Spinal cord (tissue), 10 donors: ENCODE results near the gene IL27RA. TPM values are rescaled to one million over a fixed set of nuclear protein-coding genes. Genes with fewer than 3 reads are reported as not detected.
"Not testable (repeated sequence)": the region's sequence is repeated elsewhere in the genome, so short reads cannot be mapped to it uniquely, and the experiment has no call there.

Experiments used
- DNase-seq, 6 donors: peaks; one replicate each; pipeline versions ENCODE4 v3.0.0 to v3.0.0-alpha.2; 2013 to 2015; ENCODE audit warnings: low spot score in 6 of 6, low read depth in 4 of 6
- H3K27ac ChIP-seq: one replicate; pipeline ENCODE4 v1.5.1; 2013; ENCODE audit warnings: low read depth, low read length, control low read depth
- H3K27me3 ChIP-seq: one replicate; pipeline ENCODE4 v1.6.1; 2013; ENCODE audit warnings: low read length; ENCODE audit not compliant: control insufficient read depth, insufficient read depth
- H3K36me3 ChIP-seq: one replicate; pipeline ENCODE4 v1.6.1; 2013; ENCODE audit warnings: low read length; ENCODE audit not compliant: control insufficient read depth, insufficient read depth
- H3K4me1 ChIP-seq: one replicate; pipeline ENCODE4 v1.6.1; 2013; ENCODE audit warnings: low read length; ENCODE audit not compliant: control insufficient read depth, insufficient read depth
- H3K4me3 ChIP-seq: one replicate; pipeline ENCODE4 v1.5.1; 2013; ENCODE audit warnings: low read depth, low read length, control low read depth
- H3K9me3 ChIP-seq: one replicate; pipeline ENCODE4 v1.6.1; 2013; ENCODE audit warnings: low read length; ENCODE audit not compliant: control insufficient read depth, insufficient read depth
- WGBS: methylation state at CpG from one replicate; pipeline ENCODE4 v1.1.5; 2013; ENCODE audit warnings: missing lambda C conversion rate; ENCODE audit not compliant: insufficient coverage; 5-methylcytosine and 5-hydroxymethylcytosine counted together
- polyA plus RNA-seq, 2 donors: library from polyadenylated mRNA; unstranded; fragments of 120-200 nt; gene quantifications; one replicate each; pipeline ENCODE4 v1.2.1, GENCODE V29; 2013; ENCODE audit not compliant: insufficient read length in 2 of 2
- total RNA-seq, 2 donors: library from RNA; depleted of rRNA in 1 of 2; stranded (reverse); fragments of 120-200 nt in 1 of 2; fragments of >200 nt in 1 of 2; gene quantifications; one replicate each; pipeline versions ENCODE4 v1.2.3 to v1.2.4, GENCODE V29; 2013 to 2014
- donor health status: healthy.

IL27RA gene
- total and polyA plus RNA-seq, 4 donors = 4.1 to 5.7 (median 5.2) TPM

- not testable (repeated sequence) for H3K27me3 ChIP-seq, H3K9me3 ChIP-seq, H3K4me3 ChIP-seq, DNase-seq, H3K4me1 ChIP-seq, H3K27ac ChIP-seq
- peaks cover 23% of the 10 kb centered on the region for H3K36me3 ChIP-seq
- WGBS = 89% methylated on average over 4 of the region's 10 CpGs
Observed at GRCh38 chr19:14047866-14048265, 16.3 kb downstream of the IL27RA start.

GRCh38 chr19:14048443-14049153, 17.0 kb downstream of the IL27RA start:
- 71% methylated on average over 6 of the region's 8 CpGs for whole genome bisulfite sequencing
- Histone ChIP-seq H3K9me3 (no peaks in the 10 kb centered on the region), H3K27ac (no peak overlapping the region), H3K4me1 (no peaks in the 10 kb centered on the region), H3K27me3 (no peaks in the 10 kb centered on the region), H3K36me3 (peaks cover 27% of the 10 kb centered on the region), H3K4me3 (no peak overlapping the region)
- DNase-seq = no peak

- 100% methylated on average over 4 of the region's 4 CpGs for WGBS
- Histone ChIP-seq H3K4me3 (no peak overlapping the region), H3K27ac (no peak overlapping the region), H3K4me1 (no peaks in the 10 kb centered on the region), H3K36me3 (peaks cover 33% of the 10 kb centered on the region), H3K27me3 (no peaks in the 10 kb centered on the region), H3K9me3 (no peaks in the 10 kb centered on the region)
- DNase-seq = no peak
Observed at GRCh38 chr19:14050512-14050911, 18.9 kb downstream of the IL27RA start.

GRCh38 chr19:14050961-14051360, 19.4 kb downstream of the IL27RA start:
- 80% methylated on average over 7 of the region's 11 CpGs for WGBS

GRCh38 chr19:14051980-14052379, 20.4 kb downstream of the IL27RA start:
- no peaks in the 10 kb centered on the region for H3K27me3 ChIP-seq
- DNase-seq = no peak
- peaks cover 28% of the 10 kb centered on the region for H3K36me3 ChIP-seq
- H3K4me1 ChIP-seq = peaks cover 5% of the 10 kb centered on the region
- no peak overlapping the region for H3K4me3 ChIP-seq
- H3K27ac ChIP-seq = no peak overlapping the region
- no peaks in the 10 kb centered on the region for H3K9me3 ChIP-seq
- 77% methylated on average over 6 of the region's 9 CpGs for WGBS

More at GRCh38 chr19:14050961-14051360, 19.4 kb downstream of the IL27RA start:
- not testable (repeated sequence) for H3K9me3 ChIP-seq, H3K27me3 ChIP-seq, H3K27ac ChIP-seq, DNase-seq, H3K4me1 ChIP-seq, H3K4me3 ChIP-seq
- H3K36me3 ChIP-seq = peaks cover 33% of the 10 kb centered on the region

- no peaks in the 10 kb centered on the region for H3K27me3 ChIP-seq
- H3K27ac ChIP-seq = no peak overlapping the region
- H3K36me3 ChIP-seq = peaks cover 28% of the 10 kb centered on the region
- H3K4me1 ChIP-seq = peaks cover 7% of the 10 kb centered on the region
- 94% methylated on average over 2 of the region's 6 CpGs for WGBS
- H3K9me3 ChIP-seq = no peaks in the 10 kb centered on the region
- H3K4me3 ChIP-seq = no peak overlapping the region
- DNase-seq = no peak
Observed at GRCh38 chr19:14052470-14052869, 20.9 kb downstream of the IL27RA start.

GRCh38 chr19:14053032-14053431, 21.5 kb downstream of the IL27RA start:
- no peak overlapping the region for H3K27ac ChIP-seq

GRCh38 chr19:14053500-14053899, 21.9 kb downstream of the IL27RA start:
- Histone ChIP-seq H3K27me3 (peaks cover 6% of the 10 kb centered on the region), H3K4me1 (peaks cover 17% of the 10 kb centered on the region), H3K27ac (no peak overlapping the region), H3K36me3 (peaks cover 28% of the 10 kb centered on the region), H3K9me3 (no peaks in the 10 kb centered on the region), H3K4me3 (no peak overlapping the region)
- 86% methylated on average over 10 of the region's 11 CpGs for WGBS
- no peak for DNase-seq

More at GRCh38 chr19:14053032-14053431, 21.5 kb downstream of the IL27RA start:
- 80% methylated on average over 1 of the region's 3 CpGs for WGBS
- no peak for DNase-seq
- peaks cover 12% of the 10 kb centered on the region for H3K4me1 ChIP-seq
- H3K4me3 ChIP-seq = no peak overlapping the region
- H3K27me3 ChIP-seq = peaks cover 1% of the 10 kb centered on the region
- H3K36me3 ChIP-seq = peaks cover 28% of the 10 kb centered on the region
- no peaks in the 10 kb centered on the region for H3K9me3 ChIP-seq

GRCh38 chr19:14054099-14054498, 22.5 kb downstream of the IL27RA start:
- 85% methylated on average over 6 of the region's 6 CpGs for WGBS
- H3K27me3 ChIP-seq = peaks cover 12% of the 10 kb centered on the region
- no peaks in the 10 kb centered on the region for H3K9me3 ChIP-seq
- no peak overlapping the region for H3K4me3 ChIP-seq
- DNase-seq = no peak
- H3K4me1 ChIP-seq = peaks cover 23% of the 10 kb centered on the region
- H3K27ac ChIP-seq = no peak overlapping the region
- peaks cover 26% of the 10 kb centered on the region for H3K36me3 ChIP-seq

GRCh38 chr19:14054721-14055120, 23.2 kb downstream of the IL27RA start:
- WGBS = 75% methylated on average over 10 of the region's 11 CpGs
- Histone ChIP-seq H3K27me3 (peaks cover 18% of the 10 kb centered on the region), H3K4me1 (peaks cover 24% of the 10 kb centered on the region), H3K4me3 (no peak overlapping the region), H3K36me3 (peaks cover 25% of the 10 kb centered on the region), H3K27ac (no peak overlapping the region), H3K9me3 (no peaks in the 10 kb centered on the region)
- DNase-seq = no peak
